ENCODE results near the gene UBE4B.
"Not testable (repeated sequence)": the region's sequence is repeated elsewhere in the genome, so short reads cannot be mapped to it uniquely, and the experiment has no call there.

Gene UBE4B

DNA sequence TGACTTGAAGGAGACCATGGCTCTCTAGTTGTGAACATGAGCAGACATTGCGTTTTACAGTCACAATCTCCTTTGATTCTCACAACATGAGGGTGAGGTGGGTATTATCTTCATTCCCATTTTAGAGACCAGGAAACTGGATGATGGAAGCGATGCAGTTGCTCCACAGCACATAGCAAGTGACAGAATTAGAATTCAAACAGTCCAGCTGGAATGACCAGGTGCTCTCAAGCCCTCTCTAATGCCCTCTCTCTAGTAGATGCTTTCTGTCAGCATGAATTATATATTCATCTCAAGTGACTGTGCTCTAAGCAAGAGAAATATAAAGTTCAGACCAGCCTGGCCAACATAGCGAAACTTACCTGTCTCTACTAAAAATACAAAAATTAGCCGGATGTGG lies 167.9 kb downstream of the UBE4B start:
- DNase-seq (ENCODE audit: low spot score), result no peak

DNA sequence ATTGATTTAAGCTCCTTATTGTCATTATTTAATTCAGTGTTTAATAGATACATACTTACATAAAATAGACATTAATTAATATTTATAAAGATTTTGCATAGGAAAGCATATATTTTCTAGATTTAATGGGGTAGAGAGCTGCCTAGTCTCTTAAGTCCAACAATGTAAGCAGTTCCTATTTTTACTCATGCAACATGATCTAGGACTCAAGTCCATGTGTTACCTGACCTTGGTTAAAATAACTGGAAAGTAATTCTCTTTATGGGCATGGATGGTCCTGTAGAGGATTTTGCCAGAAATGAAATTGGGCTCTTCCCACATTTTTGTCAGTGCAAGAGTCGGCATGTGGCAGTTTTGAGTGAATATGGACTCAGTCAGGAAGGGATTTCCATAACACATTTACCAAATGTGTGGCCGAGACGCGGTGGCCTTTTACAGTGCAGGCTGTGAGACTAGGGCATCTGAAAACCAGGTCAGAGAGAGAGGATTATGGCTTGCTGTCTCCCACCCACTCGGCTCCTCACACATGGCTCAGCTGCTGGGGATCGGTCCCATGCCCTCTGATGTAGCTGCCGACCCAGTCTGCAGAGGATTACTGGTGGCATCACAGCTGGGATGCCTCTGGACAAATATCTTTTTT lies 171.4 kb downstream of the UBE4B start:
- TF ChIP-seq, protein P1, sequence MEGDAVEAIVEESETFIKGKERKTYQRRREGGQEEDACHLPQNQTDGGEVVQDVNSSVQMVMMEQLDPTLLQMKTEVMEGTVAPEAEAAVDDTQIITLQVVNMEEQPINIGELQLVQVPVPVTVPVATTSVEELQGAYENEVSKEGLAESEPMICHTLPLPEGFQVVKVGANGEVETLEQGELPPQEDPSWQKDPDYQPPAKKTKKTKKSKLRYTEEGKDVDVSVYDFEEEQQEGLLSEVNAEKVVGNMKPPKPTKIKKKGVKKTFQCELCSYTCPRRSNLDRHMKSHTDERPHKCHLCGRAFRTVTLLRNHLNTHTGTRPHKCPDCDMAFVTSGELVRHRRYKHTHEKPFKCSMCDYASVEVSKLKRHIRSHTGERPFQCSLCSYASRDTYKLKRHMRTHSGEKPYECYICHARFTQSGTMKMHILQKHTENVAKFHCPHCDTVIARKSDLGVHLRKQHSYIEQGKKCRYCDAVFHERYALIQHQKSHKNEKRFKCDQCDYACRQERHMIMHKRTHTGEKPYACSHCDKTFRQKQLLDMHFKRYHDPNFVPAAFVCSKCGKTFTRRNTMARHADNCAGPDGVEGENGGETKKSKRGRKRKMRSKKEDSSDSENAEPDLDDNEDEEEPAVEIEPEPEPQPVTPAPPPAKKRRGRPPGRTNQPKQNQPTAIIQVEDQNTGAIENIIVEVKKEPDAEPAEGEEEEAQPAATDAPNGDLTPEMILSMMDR (IDR thresholded peaks at IDR 0.05; ENCODE audit: extremely low read depth, missing control alignments), result no peak
- DNase-seq (ENCODE audit: low spot score), result no peak

More for the DNA sequence above, 167.9 kb downstream of the UBE4B start:
- TF ChIP-seq, protein P1 (IDR thresholded peaks at IDR 0.05; ENCODE audit: extremely low read depth, missing control alignments), result no peak

DNA sequence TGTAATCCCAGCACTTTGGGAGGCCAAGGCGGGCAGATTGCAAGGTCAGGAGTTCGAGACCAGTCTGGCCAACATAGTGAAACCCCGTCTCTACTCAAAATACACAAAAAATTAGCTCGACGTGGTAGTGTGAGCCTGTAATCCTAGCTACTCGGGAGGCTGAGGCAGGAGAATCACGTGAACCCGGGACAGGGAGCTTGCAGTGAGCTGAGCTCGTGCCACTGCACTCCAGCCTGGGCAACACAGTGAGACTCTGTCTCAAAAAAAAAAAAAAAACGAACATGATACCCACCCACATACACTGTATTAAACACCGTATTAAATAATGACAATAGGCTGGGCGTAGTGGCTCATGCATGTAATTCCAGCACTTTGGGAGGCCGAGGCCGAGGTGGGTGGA lies 172.4 kb downstream of the UBE4B start:
- DNase-seq (ENCODE audit: low spot score), result not testable (repeated sequence)

DNA sequence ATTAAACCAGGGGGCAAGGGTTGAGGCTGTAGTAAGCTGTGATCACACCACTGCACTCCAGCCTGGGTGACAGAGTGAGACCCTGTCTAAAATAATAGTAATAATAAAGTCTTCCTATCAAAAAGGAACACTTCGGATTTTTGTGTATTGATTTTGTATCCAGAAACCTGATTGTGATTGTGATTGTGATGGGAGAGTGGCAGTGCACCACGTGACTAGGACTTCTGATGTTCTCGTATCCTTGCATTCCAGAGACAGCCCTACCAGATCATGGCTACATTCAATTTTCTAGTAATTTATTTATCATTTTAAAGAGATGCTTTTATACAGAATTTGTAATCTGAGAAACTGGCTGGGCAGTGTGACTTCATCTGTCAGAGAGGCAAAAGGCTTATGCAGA lies 175.1 kb downstream of the UBE4B start:
- no peak for DNase-seq (ENCODE audit: low spot score)
- TF ChIP-seq, protein P1 (IDR thresholded peaks at IDR 0.05; ENCODE audit: extremely low read depth, missing control alignments), result no peak

DNA sequence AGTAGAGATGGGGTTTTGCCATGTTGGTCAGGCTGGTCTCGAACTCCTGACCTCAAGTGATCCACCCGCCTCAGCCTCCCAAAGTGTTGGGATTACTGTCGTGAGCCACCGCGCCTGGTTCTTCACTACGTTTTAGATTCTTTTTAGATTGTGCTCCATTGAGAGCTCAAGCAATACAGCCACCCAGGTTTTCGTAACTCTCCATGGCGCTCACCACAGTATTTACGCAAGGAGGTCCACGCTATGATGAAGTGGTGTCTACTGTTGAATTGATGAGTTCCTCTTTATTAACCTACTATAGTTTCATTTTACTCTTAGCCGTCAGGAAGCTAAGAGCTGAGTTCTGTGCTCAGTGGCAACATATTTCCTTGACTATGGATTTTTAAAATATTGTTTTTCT lies 175.8 kb downstream of the UBE4B start:
- TF ChIP-seq, protein P1 (IDR thresholded peaks at IDR 0.05; ENCODE audit: extremely low read depth, missing control alignments), result no peak

DNA sequence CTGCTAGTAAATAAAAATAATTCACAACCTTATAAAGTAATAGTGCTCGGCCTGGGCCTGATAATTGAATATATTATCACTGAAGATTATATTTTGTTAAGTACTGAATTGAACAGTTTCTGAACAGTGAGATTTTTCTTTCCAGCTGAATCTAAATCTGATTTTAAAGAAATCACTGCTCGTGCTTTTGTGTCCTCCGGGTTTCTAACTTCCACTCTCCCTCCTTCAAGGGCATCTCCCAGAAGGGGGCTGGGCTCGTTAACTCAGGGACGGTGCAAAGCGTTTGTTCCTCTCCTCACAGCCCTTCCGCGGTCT lies 176.8 kb downstream of the UBE4B start:
- TF ChIP-seq, protein P1 (IDR thresholded peaks at IDR 0.05; ENCODE audit: extremely low read depth, missing control alignments), result no peak
- no peak for DNase-seq (ENCODE audit: low spot score)

More for the DNA sequence above, 175.8 kb downstream of the UBE4B start:
- DNase-seq (ENCODE audit: low spot score), result no peak

DNA sequence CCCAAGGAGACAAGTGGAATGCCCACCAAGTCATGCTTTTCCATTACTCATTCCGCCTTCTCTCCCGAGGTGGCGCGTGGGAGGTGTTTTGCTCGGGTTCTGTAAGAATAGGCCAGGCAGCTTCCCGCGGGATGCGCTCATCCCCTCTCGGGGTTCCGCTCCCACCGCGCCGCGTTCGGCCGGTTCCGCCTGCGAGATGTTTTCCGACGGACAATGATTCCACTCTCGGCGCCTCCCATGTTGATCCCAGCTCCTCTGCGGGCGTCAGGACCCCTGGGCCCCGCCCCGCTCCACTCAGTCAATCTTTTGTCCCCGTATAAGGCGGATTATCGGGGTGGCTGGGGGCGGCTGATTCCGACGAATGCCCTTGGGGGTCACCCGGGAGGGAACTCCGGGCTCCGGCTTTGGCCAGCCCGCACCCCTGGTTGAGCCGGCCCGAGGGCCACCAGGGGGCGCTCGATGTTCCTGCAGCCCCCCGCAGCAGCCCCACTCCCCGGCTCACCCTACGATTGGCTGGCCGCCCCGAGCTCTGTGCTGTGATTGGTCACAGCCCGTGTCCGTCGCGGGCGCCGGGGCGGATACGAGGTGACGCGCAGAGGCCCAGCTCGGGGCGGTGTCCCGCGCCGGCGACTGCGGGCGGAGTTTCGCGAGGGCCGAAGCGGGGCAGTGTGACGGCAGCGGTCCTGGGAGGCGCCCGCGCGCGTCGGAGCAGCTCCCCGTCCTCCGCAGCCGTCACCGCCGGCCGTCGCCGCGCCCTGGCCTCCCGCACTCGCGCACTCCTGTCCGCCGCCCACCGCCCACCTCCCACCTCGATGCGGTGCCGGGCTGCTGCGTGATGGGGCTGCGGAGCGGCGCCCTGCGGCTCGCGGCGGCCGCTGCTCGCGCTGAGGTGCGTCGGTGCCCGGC lies 177.4 kb downstream of the UBE4B start, which contains the start of gene KIF1B:
Gene KIF1B, plus strand, starts transcription at position 666 of the 906 bp plus-strand sequence. CDS start 21,759 bp downstream, outside the sequence.
- TF ChIP-seq, protein P1 (IDR thresholded peaks at IDR 0.05; ENCODE audit: extremely low read depth, missing control alignments), result peak; percentile 51
- peak; percentile 100 for DNase-seq (ENCODE audit: low spot score)

All from GM20000 (cell line).